GM19324 (cell line): ENCODE measurements around the gene TNFRSF4.

Experiments used
- ATAC-seq: cut with Tn5 transposase; IDR thresholded peaks from one replicate; pipeline ENCODE4 v1.9.1; 2021; ENCODE audit warnings: mild to moderate bottlenecking, moderate library complexity; ENCODE audit not compliant: unreplicated experiment, low FRiP score

TNFRSF4 gene

DNA sequence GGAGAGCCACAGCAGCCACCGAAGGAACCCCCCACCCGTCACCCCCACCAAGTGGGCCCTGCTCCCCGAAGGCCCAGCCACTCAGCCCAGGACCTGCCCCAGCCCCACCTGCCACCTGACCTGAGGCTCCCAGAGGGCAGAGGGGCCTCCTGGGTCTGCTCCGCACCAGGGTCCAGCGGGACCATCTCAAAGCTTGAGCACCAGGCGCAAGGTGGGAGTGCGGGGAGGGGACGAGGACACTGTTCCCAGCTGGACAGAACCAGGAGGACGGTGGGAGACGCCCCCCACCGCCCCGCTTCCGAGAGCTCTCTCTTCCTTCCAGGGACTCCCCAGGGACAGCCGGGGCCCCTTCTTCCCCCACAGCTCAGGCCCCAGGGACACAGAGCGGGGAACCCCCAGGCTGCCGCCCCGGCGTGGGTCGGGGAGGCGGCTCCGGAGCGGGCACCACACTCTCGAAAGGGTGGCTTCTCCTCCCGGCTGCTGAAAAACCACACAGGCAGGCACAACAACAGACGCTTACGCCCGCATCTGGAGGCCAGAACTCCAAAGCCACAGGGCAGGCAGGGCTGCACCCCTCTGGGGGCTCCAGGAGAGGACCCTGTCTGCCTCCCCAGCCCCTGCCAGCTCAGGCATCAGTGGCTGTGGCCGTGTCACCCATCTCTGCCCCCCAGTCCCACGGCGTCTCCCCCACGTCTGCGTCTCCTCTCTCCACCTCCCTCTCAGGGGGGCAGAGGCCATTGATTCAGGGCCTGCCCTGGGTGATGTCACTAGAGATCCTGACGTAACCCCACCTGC is 42.2 kb downstream of the TNFRSF4 start:
- ATAC-seq: no peak

- ATAC-seq: no peak
Observed at GRCh38 chr1:1171161-1171545, 42.8 kb downstream of the TNFRSF4 start.

DNA sequence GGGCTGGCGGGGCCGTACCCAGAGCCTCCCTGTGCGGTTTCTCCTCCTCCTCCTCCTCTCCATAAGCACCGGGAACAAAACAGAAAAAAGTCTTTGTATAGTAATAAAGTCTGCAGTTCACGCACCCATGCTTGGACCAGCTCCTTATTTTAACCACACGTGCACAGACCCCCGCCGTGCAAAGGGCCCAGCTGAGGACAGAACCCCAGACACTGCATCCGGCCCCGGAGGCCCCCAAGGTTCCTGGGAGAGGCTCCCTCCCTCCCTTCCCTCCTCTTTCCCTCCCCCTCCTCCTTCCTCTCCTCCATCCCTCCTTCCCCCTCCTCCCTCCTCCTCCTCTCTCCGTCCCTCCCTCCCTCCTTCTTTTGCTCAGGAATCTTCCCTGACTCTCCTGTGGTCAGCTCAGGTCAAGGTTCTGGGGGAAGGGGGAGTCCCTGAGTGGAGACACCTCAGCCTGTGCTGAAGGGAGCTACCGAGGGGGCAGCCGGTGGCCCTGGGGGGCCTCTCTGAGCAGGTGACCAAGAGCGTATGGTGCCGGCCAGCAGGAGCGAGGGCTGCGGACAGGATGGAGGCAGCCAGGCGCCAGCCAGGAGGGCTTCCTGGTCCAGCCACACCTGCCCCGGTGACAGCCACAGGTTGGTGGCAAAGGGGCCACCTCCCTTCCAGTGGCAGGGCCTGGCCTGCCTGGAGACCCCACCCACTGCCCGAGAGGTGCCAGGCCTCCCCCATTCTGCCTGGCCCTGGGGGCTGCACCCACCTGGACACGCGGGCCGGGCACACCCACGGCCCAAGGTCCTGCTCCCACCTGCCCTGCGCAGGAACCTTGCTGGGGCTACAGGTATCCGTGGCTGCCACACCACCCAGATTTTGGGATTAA is 43.5 kb downstream of the TNFRSF4 start:
- no peak for ATAC-seq

DNA sequence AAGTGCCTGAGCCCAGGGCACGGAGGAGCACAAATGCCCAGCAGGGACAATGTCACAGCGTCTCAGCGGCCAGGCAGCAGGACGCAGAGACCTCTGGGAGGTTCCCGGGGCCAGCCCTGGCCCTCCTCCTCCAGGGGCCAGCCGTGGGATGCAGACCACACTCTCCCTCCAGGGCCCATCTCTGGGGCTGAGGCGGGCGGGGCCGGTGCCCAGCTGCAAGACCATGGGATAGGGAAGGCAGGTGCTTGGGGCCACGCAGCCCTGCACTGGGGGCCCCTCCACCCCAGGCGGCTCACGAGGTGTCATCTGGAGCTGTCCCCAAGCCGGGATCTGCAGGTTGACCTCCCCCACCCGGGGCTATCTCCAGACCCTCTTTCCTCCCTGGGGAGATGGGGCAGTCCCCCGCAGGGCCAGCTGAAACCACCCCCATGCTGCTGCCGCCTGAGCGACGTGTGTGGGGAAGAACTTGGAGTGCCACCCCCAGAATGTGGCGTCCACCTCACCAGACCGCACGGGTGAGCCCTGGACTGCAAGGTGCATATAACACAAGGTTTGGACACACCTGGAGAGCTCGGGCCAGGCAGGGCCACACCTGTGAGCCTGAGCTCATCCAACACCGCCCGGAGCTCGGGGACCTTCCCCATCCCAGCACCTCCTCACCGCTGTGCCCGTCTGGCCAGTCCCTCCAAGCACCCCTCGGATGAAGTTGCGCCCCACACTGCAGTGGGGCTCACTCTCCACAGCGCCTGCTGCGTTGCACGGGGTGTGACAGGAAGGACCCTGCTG is 44.3 kb downstream of the TNFRSF4 start:
- no peak for ATAC-seq

DNA sequence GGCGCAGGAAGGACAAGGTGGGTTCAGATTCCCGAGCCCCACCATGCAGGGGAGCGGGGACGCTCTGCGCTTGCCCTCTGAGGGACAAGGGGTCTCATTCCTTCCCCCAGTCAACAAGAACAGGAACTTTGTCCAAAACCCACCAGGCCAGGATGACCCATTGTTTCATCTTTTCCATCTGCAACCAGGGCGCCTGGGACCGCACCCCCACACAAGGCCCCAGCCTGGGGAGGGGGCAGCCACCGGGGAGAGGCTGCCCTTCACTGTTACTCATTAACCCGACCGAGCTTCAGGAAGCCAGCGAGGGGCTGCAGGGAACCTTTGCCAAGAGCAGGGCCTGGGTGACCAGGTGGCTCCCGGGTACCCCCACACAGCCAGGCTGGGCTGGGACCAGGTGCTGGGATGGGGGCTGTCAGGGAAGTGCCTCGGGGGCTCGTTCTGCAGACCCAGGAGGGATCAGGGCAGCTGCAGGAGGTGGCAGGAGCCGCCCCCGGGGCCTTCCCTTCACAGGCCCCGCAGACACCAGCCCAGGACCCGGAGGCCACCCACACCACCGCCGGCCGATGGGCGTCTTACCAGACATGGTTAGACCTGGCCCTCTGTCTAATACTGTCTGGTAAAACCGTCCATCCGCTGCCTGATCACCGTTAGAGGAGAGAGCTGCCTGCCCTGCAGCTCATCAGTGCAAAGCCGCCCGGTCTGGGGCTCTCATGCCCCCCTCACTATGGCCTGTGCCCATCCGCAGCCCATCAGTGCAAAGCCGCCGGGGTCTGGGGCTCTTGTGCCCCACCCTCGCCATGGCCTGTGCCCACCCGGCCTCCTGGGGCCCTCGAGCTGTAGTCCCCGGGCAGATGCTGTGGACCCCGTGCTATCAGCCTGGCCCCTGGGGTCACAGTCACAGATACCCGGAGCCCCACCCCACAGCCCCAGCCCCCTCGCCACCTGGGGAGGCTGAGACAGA is 45.2 kb downstream of the TNFRSF4 start:
- ATAC-seq: no peak

DNA sequence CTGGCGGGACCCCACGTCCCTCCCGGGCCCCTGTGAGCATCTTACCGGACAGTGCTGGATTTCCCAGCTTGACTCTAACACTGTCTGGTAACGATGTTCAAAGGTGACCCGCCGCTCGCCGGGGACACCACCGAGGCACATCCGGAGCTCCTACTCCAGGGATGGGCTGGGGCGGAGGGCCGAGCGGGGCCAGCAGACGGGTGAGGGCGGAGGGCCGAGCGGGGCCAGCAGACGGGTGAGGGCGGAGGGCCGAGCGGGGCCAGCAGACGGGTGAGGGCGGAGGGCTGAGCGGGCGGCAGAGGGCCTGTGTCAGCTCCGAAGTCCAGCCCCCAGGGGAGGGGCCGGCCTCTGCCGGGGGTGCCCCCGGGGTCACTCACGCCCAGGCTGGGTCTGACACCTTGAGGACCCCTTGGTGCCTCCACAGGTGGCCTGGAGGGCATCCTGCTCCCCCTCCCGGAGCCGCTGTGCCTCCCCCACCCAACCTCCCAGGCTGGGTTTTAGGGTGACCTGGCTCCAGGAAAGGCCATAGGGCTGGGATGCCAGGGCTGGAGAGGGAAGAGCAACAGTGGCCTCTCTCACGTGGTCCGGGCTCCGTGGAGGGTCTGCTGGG is 46.0 kb downstream of the TNFRSF4 start:
- no peak for ATAC-seq

DNA sequence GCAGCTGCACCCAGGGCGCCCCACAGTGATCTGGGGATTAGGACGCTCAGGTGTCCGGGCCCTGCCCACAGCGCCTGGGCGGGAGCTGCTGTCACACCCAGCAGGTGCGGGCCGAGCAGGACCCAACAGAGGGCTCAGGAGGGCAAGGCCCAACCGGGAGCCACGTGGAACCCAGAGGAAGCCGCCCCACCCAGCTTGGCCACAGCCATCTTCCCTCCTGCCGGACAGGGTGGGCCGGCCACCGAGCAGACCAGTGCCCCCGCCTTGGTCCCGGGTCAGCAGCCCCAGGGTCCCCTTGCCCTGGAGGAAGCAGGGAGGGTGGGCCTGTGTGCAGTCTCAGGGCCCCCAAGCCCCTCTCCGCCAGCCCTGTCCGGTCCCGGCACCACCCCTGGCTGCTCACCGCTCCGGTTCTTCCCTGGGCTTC is 46.5 kb downstream of the TNFRSF4 start:
- ATAC-seq: no peak

DNA sequence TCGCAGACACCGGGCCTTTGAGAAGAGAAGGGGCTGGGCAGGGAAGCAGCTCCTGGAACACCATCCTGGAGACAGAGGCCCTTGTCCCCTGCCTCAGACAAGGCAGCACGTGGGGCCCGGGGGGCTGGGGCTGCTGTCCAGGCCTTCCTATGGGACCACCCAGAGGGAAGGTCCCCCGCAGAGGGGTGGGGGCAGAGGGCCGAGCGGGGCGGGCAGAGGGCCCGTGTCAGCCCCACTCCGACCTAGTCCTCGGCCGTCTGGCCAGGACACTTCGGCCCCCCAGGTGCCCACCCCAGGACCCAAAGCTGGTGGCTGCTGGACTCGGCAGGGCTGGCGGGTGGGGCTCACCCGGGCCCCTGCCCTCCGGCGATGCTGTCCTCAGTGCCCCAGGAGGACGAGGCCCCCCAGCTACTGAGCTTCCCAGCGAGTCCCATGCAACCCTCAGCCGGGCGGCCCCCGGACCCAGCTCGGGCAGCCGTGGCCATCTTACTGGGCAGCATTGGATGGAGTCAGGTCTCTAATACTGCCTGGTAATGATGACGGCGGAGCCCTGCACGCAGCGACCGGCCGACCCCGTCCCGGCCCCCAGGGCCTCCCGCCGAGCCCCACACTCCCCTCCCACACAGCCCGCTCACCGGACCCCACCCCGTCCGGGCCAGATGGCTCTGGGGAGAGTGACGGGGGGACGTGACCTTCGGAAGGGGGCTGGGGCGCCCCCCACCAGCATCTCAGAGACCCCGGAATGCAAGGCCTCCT is 47.1 kb downstream of the TNFRSF4 start:
- ATAC-seq: no peak

- ATAC-seq: no peak
Observed at GRCh38 chr1:1165900-1166421, 48.0 kb downstream of the TNFRSF4 start.

GRCh38 chr1:1165485-1165884 is 48.5 kb downstream of the TNFRSF4 start:
- ATAC-seq: no peak

DNA sequence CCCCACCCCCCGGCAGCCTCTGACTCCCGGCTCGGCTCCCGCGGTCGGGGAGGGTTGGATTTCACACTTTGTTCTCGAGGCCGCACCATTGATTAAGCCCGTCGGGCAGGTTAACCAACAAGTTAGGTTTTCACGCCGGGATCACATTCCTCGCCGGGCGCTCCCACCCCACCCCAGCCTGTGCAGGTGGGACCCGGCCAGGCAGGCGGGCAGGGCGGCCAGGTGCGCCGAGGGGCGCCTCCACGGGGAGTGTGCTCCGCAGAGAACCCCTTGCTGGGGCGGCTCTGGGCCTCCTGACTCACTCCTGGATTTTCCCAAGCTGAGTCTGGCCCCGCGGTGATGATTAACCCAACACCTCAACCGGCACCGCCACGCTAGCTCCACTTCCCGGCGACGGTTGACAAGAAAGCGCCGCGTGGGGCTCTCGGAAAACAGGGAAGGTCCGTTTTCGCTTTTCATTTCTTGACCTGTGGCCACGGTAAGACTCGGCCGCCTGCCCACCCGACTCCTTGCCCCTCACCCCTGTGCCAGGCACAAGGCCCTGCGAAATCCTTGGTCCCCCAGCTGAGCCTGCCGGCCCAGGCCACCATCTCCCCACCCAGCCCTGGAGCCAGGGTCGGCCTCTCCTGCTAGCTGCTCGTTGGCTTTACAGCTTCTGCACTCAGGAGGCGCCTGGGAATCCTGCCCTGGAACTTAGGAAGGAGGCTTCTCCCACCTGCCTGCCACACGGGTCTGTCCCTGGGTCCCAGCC is 49.1 kb downstream of the TNFRSF4 start:
- ATAC-seq: no peak

- no peak for ATAC-seq
Observed at GRCh38 chr1:1164361-1164700, 49.6 kb downstream of the TNFRSF4 start.

DNA sequence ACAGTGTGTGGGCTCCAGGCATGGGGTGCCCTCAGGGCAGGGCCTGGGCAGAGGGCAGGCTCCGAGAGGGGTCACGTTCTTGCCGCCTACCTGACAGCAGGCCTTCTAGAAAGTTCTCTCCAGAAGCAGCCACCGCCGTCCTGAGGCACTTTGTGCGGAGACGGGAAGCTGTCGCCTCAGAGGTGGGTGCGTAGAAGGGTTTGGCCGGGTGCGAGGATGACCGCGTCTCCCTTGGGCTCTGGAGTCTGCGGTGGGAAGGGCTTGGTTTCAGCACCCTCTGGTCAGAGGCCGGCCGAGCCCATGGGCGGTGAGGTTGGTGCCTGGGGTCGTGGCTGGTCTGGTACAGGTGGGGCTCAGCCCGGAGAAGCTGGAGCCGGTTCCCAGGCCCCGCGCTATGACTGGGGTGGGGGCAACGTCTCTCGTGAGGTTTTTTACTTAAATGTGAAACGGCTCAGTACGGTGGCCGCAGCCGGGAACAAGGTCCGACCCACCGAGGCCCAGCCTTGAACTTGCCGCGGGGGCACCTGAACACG is 50.3 kb downstream of the TNFRSF4 start:
- no peak for ATAC-seq

GRCh38 chr1:1162597-1163537 is 51.1 kb downstream of the TNFRSF4 start:
- no peak for ATAC-seq

DNA sequence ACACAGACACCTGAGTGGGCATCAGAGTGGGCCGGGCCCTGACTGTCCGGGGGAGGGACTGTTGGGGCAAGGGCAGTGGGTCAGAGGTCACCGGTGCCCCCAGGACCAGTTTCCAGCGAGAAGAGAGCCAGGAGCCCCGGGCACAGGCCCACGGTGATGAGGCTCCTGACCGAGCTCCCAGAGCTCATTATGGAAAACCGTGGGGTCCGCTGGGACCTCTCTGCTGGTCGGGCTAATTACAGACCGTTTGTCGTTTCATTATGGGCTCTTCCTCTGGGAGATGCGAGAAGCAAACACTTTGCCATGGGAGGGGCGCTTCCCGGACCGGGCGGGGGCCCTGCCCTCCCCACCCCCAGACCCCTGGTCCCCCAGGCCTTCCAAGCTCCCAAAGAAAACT is 52.3 kb downstream of the TNFRSF4 start:
- ATAC-seq: no peak
